ENCODE data around the gene OR1L4. TPM values are rescaled to one million over a fixed set of nuclear protein-coding genes. Genes with fewer than 3 reads are reported as not detected.

Gene OR1L4
- total and polyA plus RNA-seq, 9 of the 15 experiments (the other 6 are each of a cell fraction or from before 2014, with no cell fraction given): not detected

DNA sequence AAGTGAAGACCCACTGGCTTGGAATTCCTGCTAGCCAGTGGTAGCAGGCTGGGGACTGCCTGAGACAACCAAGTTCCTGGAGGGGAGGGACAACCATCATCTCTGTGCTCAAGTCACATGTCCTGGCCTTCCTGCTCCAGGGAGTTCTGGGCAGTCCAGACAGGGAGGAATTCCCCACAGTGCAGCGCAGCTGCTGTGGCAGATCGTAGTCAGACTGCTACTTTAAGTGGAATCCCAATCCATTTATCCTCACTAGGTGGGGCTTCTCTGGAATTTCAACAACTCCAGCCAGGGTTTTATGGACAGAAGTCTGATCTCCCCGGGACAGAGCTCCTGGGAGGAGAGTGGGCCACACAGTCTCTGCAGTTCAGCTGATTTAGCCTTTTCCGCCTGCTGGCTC is 44.0 kb downstream of the OR1L4 start (continued):
- TF ChIP-seq ZNF224 (CRISPR knock-in tag; IDR thresholded peaks at IDR 0.05): no peak

Other genes with a start within 250 kb of the OR1L4 start
Only the 7 nearest of the 18 such genes appear.
- not detected in 2 replicates for gene OR1B1, start 66.4 kb upstream of the OR1L4 start, total RNA-seq (2014; rRNA removed)
- gene OR1B1, start 66.4 kb upstream of the OR1L4 start, total RNA-seq (2014; rRNA removed; fragmentation: Illumina TruSeq; extraction: Trizol): not detected in 2 replicates
- not detected in 2 replicates for gene OR1B1, start 66.4 kb upstream of the OR1L4 start, total RNA-seq (2015; rRNA removed; fragmentation: Illumina TruSeq; extraction: Trizol)
- gene OR1B1, start 66.4 kb upstream of the OR1L4 start, total RNA-seq (2021): not detected in 2 replicates
- gene OR1B1, start 66.4 kb upstream of the OR1L4 start, polyA plus RNA-seq (2011; rRNA removed): not detected in 2 replicates
- gene OR1B1, start 66.4 kb upstream of the OR1L4 start, polyA plus RNA-seq (2014; fragmentation: Illumina TruSeq; extraction: Trizol): not detected in 2 replicates
- not detected for gene OR1B1, start 66.4 kb upstream of the OR1L4 start, polyA plus RNA-seq (2014; fragmentation: Nextera tagmentation; extraction: Ambion mirVana)
- not detected in 2 replicates for gene OR1B1, start 66.4 kb upstream of the OR1L4 start, polyA plus RNA-seq (2014; rRNA removed)
- gene OR1L1, start 62.3 kb upstream of the OR1L4 start, total RNA-seq (2014; rRNA removed): not detected in 2 replicates
- not detected in 2 replicates for gene OR1L1, start 62.3 kb upstream of the OR1L4 start, total RNA-seq (2014; rRNA removed; fragmentation: Illumina TruSeq; extraction: Trizol)
- gene OR1L1, start 62.3 kb upstream of the OR1L4 start, total RNA-seq (2015; rRNA removed; fragmentation: Illumina TruSeq; extraction: Trizol): not detected in 2 replicates
- gene OR1L1, start 62.3 kb upstream of the OR1L4 start, total RNA-seq (2021): not detected in 2 replicates
- not detected in 2 replicates for gene OR1L1, start 62.3 kb upstream of the OR1L4 start, polyA plus RNA-seq (2011; rRNA removed)
- not detected in 2 replicates for gene OR1L1, start 62.3 kb upstream of the OR1L4 start, polyA plus RNA-seq (2014; fragmentation: Illumina TruSeq; extraction: Trizol)
- gene OR1L1, start 62.3 kb upstream of the OR1L4 start, polyA plus RNA-seq (2014; fragmentation: Nextera tagmentation; extraction: Ambion mirVana): not detected
- gene OR1L1, start 62.3 kb upstream of the OR1L4 start, polyA plus RNA-seq (2014; rRNA removed): not detected in 2 replicates
- not detected in 2 replicates for gene OR1L3, start 48.9 kb upstream of the OR1L4 start, total RNA-seq (2014; rRNA removed)
- gene OR1L3, start 48.9 kb upstream of the OR1L4 start, total RNA-seq (2014; rRNA removed; fragmentation: Illumina TruSeq; extraction: Trizol): not detected in 2 replicates
- not detected in 2 replicates for gene OR1L3, start 48.9 kb upstream of the OR1L4 start, total RNA-seq (2015; rRNA removed; fragmentation: Illumina TruSeq; extraction: Trizol)
- not detected in 2 replicates for gene OR1L3, start 48.9 kb upstream of the OR1L4 start, total RNA-seq (2021)
- gene OR1L3, start 48.9 kb upstream of the OR1L4 start, polyA plus RNA-seq (2011; rRNA removed): not detected in 2 replicates
- not detected in 2 replicates for gene OR1L3, start 48.9 kb upstream of the OR1L4 start, polyA plus RNA-seq (2014; fragmentation: Illumina TruSeq; extraction: Trizol)
- gene OR1L3, start 48.9 kb upstream of the OR1L4 start, polyA plus RNA-seq (2014; fragmentation: Nextera tagmentation; extraction: Ambion mirVana): not detected
- not detected in 2 replicates for gene OR1L3, start 48.9 kb upstream of the OR1L4 start, polyA plus RNA-seq (2014; rRNA removed)
- gene OR1L6, start 18.3 kb downstream of the OR1L4 start, total RNA-seq (2014; rRNA removed): not detected in 2 replicates
- gene OR1L6, start 18.3 kb downstream of the OR1L4 start, total RNA-seq (2014; rRNA removed; fragmentation: Illumina TruSeq; extraction: Trizol): not detected in 2 replicates
- not detected in 2 replicates for gene OR1L6, start 18.3 kb downstream of the OR1L4 start, total RNA-seq (2015; rRNA removed; fragmentation: Illumina TruSeq; extraction: Trizol)
- gene OR1L6, start 18.3 kb downstream of the OR1L4 start, total RNA-seq (2021): not detected in 2 replicates
- not detected in 2 replicates for gene OR1L6, start 18.3 kb downstream of the OR1L4 start, polyA plus RNA-seq (2011; rRNA removed)
- not detected in 2 replicates for gene OR1L6, start 18.3 kb downstream of the OR1L4 start, polyA plus RNA-seq (2014; fragmentation: Illumina TruSeq; extraction: Trizol)
- not detected for gene OR1L6, start 18.3 kb downstream of the OR1L4 start, polyA plus RNA-seq (2014; fragmentation: Nextera tagmentation; extraction: Ambion mirVana)
- not detected in 2 replicates for gene OR1L6, start 18.3 kb downstream of the OR1L4 start, polyA plus RNA-seq (2014; rRNA removed)
- gene OR5C1, start 64.9 kb downstream of the OR1L4 start, total RNA-seq (2014; rRNA removed): not detected in 2 replicates
- gene OR5C1, start 64.9 kb downstream of the OR1L4 start, total RNA-seq (2014; rRNA removed; fragmentation: Illumina TruSeq; extraction: Trizol): not detected in 2 replicates
- not detected in 2 replicates for gene OR5C1, start 64.9 kb downstream of the OR1L4 start, total RNA-seq (2015; rRNA removed; fragmentation: Illumina TruSeq; extraction: Trizol)
- not detected in 2 replicates for gene OR5C1, start 64.9 kb downstream of the OR1L4 start, total RNA-seq (2021)
- gene OR5C1, start 64.9 kb downstream of the OR1L4 start, polyA plus RNA-seq (2011; rRNA removed): not detected in 2 replicates
- gene OR5C1, start 64.9 kb downstream of the OR1L4 start, polyA plus RNA-seq (2014; fragmentation: Illumina TruSeq; extraction: Trizol): not detected in 2 replicates
- gene OR5C1, start 64.9 kb downstream of the OR1L4 start, polyA plus RNA-seq (2014; fragmentation: Nextera tagmentation; extraction: Ambion mirVana): not detected
- not detected in 2 replicates for gene OR5C1, start 64.9 kb downstream of the OR1L4 start, polyA plus RNA-seq (2014; rRNA removed)
- gene OR1K1, start 76.1 kb downstream of the OR1L4 start, total RNA-seq (2014; rRNA removed): not detected in 2 replicates
- gene OR1K1, start 76.1 kb downstream of the OR1L4 start, total RNA-seq (2014; rRNA removed; fragmentation: Illumina TruSeq; extraction: Trizol): not detected in 2 replicates
- gene OR1K1, start 76.1 kb downstream of the OR1L4 start, total RNA-seq (2015; rRNA removed; fragmentation: Illumina TruSeq; extraction: Trizol): not detected in 2 replicates
- not detected in 2 replicates for gene OR1K1, start 76.1 kb downstream of the OR1L4 start, total RNA-seq (2021)
- not detected in 2 replicates for gene OR1K1, start 76.1 kb downstream of the OR1L4 start, polyA plus RNA-seq (2011; rRNA removed)
- gene OR1K1, start 76.1 kb downstream of the OR1L4 start, polyA plus RNA-seq (2014; fragmentation: Illumina TruSeq; extraction: Trizol): not detected in 2 replicates
- not detected for gene OR1K1, start 76.1 kb downstream of the OR1L4 start, polyA plus RNA-seq (2014; fragmentation: Nextera tagmentation; extraction: Ambion mirVana)
- gene OR1K1, start 76.1 kb downstream of the OR1L4 start, polyA plus RNA-seq (2014; rRNA removed): not detected in 2 replicates
- gene PDCL, start 104.6 kb downstream of the OR1L4 start, total RNA-seq (2014; rRNA removed): 20.2 and 22.7 TPM in 2 replicates
- gene PDCL, start 104.6 kb downstream of the OR1L4 start, total RNA-seq (2014; rRNA removed; fragmentation: Illumina TruSeq; extraction: Trizol): 22.0 and 24.6 TPM in 2 replicates
- gene PDCL, start 104.6 kb downstream of the OR1L4 start, total RNA-seq (2015; rRNA removed; fragmentation: Illumina TruSeq; extraction: Trizol): 18.4 and 22.1 TPM in 2 replicates
- gene PDCL, start 104.6 kb downstream of the OR1L4 start, total RNA-seq (2021): 16.5 and 18.7 TPM in 2 replicates
- gene PDCL, start 104.6 kb downstream of the OR1L4 start, polyA plus RNA-seq (2011; rRNA removed): 11.4 and 14.0 TPM in 2 replicates
- 11.7 and 12.7 TPM in 2 replicates for gene PDCL, start 104.6 kb downstream of the OR1L4 start, polyA plus RNA-seq (2014; fragmentation: Illumina TruSeq; extraction: Trizol)
- gene PDCL, start 104.6 kb downstream of the OR1L4 start, polyA plus RNA-seq (2014; fragmentation: Nextera tagmentation; extraction: Ambion mirVana): 10 to 100 TPM; 18.6 to 21.7 TPM
- 12.8 and 15.0 TPM in 2 replicates for gene PDCL, start 104.6 kb downstream of the OR1L4 start, polyA plus RNA-seq (2014; rRNA removed)